Retinal pigment epithelial cell (primary cell): ENCODE results near the gene SNX9.
A peak's percentile ranks its signal among the peaks of the same experiment; 100 is the strongest.

Source experiments
- DNase-seq: peaks from one replicate; pipeline ENCODE4 v3.0.0-alpha.2; 2010; ENCODE audit warnings: low read depth
- H3K4me3 ChIP-seq: 2 replicates; pipeline ENCODE4 v1.5.1; 2011; ENCODE audit warnings: mild to moderate bottlenecking, low read length, control low read depth, moderate library complexity
- CTCF ChIP-seq: conservative IDR thresholded peaks from 2 replicates; pipeline ENCODE4 v1.5.1; 2011; ENCODE audit warnings: low read depth, low read length, control low read depth, inconsistent platforms

The SNX9 gene

DNA sequence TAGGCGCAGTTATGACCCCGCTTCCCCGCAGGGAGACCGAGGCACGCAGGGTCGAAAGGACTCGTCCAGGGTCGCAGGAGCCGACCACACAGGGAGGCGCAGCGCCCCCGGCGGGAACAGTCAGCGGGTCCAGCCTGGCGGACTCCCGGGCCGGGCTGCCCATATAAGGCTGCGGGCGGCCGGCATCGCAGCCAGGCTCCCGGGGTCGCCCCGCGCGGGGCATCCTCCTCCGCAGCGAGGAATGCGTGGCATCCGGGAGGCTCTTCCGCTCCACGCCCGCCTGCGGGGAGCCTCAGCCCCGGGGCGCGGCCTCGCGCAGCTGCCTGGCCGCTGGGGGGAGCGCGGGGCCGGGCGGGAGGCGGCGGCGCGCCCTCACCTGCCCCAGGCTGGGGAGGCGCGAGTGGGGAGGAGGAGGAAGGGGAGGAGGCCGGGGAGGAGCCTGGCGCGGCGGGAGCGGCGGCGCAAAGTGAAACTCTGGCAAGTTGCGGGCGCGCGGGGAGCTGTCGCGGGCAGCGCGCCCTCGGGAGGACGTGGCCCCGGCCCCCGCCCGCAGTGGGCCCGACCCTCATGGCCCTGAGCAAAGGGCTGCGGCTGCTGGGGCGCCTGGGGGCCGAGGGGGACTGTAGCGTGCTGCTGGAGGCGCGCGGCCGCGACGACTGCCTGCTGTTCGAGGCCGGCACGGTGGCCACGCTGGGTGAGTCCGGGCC is 158.5 kb downstream of the SNX9 start, which contains the start of gene SYNJ2:
Gene SYNJ2 (plus strand): TSS at position 469 of the 707 bp plus-strand sequence. CDS start 99 bp downstream, at position 568.
- DNase-seq: peak; percentile 20
- peak within 1 kb of the TSS; percentile 44 for H3K4me3 ChIP-seq
- TF ChIP-seq CTCF: peak; percentile 55

DNA sequence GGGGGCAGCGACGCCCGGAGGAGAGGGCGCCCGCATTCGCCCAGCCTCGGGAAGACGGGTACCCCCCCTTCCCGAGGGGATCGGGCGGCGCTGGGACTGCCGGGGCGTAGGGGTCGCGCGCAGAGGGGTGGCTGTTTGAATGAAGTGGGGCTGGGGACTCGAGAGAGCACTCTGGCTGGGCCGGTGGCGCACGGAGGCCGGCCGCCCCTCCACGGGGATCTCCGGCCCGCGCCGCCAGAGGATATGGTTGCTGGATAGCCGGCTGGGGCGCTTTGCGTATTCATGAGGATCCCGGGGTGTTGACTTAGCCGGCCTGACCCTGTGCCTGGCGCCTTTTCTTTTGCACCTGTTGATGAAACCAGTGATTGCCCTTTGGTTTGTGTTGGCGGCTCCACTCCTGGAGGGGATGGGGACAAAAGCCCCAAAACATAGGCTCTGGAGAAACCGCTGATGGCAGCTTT is 159.1 kb downstream of the SNX9 start:
- no peak for TF ChIP-seq CTCF
- H3K4me3 ChIP-seq: peak overlapping the region; percentile 44
- DNase-seq: no peak

DNA sequence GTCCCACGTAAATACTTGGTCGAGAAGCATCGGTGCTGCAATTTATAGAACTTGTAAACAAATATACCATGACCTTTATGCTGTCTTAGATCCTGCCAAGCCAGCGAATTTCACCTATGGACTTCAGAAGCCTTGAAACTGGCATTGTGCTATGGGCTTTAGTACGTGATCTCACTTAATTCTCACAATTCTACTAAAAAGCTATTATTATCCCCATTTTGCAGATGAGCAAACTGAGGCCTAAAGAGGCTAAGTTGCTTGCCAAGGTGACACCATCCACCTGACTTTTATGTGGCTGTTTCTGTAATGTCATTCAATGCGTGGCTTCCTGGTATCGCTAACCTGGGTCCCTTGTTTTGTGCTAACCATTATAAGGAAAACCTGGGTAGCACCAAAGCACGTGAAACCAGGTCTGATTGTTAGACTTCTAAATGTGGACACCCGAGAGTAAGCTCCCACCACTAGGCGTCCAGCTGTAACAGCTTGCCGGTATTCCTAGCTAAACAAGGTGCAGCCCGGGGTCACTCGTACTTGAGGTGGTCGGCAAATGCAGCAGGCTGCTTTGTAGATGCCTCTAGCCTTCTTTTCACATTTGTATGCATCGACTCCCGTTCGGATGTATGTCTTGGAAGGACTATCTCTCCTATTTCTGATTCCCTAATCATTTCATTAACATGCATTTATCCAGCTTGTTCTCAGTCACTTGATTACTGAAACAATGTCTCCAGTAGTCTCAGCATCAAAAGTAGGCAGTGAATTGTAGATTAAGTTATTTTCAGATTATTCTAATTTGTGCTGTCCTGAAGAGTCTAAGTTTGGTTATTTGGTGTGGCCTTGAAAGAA is 159.7 kb downstream of the SNX9 start:
- DNase-seq: no peak
- peak; percentile 20 for TF ChIP-seq CTCF
- peak overlapping the region; percentile 44 for H3K4me3 ChIP-seq

DNA sequence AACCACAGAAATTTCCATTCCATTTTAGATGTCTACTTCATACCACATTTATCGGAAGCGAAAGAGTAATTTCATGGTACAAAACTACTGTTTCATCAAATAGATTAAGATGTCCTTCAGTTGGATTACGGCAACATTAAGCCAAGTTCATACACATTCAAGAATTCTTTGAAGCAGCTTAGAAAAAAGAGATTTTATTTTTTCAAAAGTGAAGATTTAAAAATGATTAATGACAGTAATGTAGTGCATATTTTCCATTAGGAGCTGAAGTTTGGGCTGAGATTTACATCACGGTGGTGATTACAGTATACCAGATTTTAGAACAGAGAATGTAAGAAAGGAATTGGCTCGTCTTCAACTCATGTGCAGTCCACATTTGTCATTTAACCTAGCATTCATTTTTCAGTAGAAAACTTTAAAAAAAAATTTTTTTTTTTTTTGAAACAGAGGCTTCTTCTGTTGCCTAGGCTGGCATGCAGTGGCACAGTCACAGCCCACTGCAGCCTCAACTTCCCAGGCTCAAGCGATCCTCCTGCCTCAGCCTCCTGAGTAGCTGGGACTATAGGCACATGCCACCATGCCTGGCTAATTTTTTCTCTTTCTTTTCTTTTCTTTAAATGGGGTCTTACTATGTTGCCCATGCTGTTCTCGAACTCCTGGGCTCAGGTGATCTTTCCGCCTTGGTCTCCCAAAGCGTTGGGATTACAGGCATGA is 160.5 kb downstream of the SNX9 start:
- H3K4me3 ChIP-seq: no peak overlapping the region
- DNase-seq: no peak
- no peak for TF ChIP-seq CTCF

GRCh38 chr6:157984128-157984527 is 161.1 kb downstream of the SNX9 start:
- no peak for DNase-seq
- no peak overlapping the region for H3K4me3 ChIP-seq
- TF ChIP-seq CTCF: no peak

DNA sequence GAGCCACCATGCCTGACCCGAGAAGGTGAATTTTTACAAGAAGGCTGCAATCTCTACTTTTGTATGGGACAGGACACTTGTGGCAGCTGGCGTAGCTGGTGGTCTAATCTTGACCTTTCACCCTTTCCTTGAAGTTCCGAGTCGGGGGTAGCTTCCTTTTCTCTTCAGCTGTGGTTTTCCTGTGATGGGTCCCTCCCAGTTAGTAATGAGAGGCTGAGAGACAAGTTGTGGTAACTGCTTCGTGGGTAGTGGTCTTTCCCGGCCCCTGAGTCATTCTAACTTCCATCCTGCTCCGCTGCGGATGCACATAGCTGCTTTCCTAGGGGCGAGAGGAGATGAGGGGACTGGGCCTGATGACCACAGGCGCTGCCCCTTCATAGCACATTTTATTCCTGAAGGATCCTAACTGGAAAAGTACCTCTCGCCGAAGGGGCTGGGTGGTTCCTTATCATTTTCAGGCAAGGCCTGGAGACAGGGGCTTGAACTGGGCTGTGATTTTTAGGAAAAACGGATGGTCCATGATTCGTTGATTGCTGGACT is 161.7 kb downstream of the SNX9 start:
- TF ChIP-seq CTCF: no peak
- no peak for DNase-seq
- H3K4me3 ChIP-seq: no peak overlapping the region
